ENCODE data around the gene HIRA. TPM values are rescaled to one million over a fixed set of nuclear protein-coding genes. Genes with fewer than 3 reads are reported as not detected.

Gene HIRA
- total RNA-seq, 3 donors from 2014 or later, result 13.5 to 22.9 (median 18.4) TPM

DNA sequence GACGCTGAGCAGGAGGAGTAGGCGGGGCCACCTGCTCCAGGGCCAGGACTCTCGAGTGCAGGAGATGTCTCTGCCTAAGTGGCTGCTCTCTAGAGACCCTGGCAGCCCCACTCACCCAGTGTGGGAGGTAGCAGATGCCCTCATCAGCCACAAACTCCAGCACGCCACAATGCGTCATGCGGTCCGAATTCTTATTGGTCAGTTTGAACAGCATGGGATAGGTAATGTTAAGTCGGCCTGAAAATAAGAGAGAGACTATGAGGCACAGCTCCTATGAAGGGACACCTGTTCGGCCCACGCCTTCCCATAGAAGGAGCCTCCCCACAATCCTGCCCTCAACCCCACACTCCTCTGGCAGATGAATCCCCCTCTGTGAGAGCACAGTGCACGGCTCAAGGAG is 40.0 kb upstream of the HIRA start:
- intact Hi-C loops (cut with DNase I; ENCODE audit: low total_unique reads), result no loop called here
- Histone ChIP-seq H3K36me3 (peaks cover 15% of the 10 kb centered on the region), H3K9me3 (no peaks in the 10 kb centered on the region), H3K4me3 (no peak overlapping the region), H3K4me1 (no peaks in the 10 kb centered on the region), H3K27me3 (no peaks in the 10 kb centered on the region), H3K27ac (no peak overlapping the region)
- DNase-seq (ENCODE audit: low spot score in 2 of 2), result no peak
- TF ChIP-seq, protein P1, sequence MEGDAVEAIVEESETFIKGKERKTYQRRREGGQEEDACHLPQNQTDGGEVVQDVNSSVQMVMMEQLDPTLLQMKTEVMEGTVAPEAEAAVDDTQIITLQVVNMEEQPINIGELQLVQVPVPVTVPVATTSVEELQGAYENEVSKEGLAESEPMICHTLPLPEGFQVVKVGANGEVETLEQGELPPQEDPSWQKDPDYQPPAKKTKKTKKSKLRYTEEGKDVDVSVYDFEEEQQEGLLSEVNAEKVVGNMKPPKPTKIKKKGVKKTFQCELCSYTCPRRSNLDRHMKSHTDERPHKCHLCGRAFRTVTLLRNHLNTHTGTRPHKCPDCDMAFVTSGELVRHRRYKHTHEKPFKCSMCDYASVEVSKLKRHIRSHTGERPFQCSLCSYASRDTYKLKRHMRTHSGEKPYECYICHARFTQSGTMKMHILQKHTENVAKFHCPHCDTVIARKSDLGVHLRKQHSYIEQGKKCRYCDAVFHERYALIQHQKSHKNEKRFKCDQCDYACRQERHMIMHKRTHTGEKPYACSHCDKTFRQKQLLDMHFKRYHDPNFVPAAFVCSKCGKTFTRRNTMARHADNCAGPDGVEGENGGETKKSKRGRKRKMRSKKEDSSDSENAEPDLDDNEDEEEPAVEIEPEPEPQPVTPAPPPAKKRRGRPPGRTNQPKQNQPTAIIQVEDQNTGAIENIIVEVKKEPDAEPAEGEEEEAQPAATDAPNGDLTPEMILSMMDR (IDR thresholded peaks at IDR 0.05), result no peak
- TF ChIP-seq POLR2AphosphoS5 (IDR thresholded peaks at IDR 0.05) (no peak), POLR2A (IDR thresholded peaks at IDR 0.05) (no peak)

DNA sequence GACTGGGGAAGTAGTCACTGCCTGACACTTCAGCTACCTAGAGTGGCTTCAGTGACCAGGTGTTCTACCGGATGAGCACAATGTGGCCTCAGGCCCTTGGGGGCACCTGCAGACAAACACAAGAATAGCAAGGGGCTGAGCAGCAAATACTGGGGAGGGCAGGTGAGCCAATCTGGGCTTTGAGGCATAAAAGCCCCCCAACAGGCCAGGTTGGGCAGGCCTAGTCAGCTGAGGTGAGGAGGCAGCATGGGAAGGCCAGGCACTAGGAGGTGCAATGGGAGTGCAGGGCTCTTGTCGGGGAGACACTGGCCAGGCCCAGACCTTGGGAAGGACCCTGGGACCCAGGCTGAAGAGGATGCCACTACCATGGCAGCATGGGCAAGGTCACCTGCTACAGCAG is 38.5 kb upstream of the HIRA start:
- H3K27me3 ChIP-seq, result no peaks in the 10 kb centered on the region
- H3K4me3 ChIP-seq, result no peak overlapping the region
- H3K36me3 ChIP-seq, result peaks cover 15% of the 10 kb centered on the region
- intact Hi-C loops (cut with DNase I; ENCODE audit: low total_unique reads), result no loop called here
- H3K9me3 ChIP-seq, result no peaks in the 10 kb centered on the region
- no peaks in the 10 kb centered on the region for H3K4me1 ChIP-seq
- no peak for TF ChIP-seq POLR2A (IDR thresholded peaks at IDR 0.05)
- TF ChIP-seq, protein P1 (IDR thresholded peaks at IDR 0.05), result no peak
- TF ChIP-seq POLR2AphosphoS5 (IDR thresholded peaks at IDR 0.05), result no peak
- DNase-seq (ENCODE audit: low spot score in 2 of 2), result no peak
- no peak overlapping the region for H3K27ac ChIP-seq

DNA sequence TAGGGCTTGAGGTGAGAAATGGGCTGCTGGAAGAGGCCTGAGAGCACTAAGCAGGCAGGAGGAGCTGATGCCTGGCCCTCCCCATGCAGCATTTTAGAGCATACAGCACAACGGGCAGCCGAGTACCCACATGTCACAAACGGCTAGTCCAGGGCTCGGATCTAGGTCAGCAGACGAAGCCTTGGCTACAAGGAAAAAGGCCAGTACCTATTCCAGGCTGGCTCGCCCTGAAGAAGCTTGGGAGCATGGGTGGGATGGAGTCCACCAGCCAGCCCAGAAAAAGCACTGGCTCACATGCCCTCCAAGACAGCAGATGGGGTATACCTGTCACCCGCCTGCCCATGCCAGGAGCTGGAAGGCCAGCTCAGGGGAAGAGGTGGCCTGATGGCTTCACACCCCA is 37.9 kb upstream of the HIRA start:
- Histone ChIP-seq H3K4me3 (no peak overlapping the region), H3K27ac (no peak overlapping the region), H3K27me3 (no peaks in the 10 kb centered on the region), H3K4me1 (no peaks in the 10 kb centered on the region), H3K9me3 (no peaks in the 10 kb centered on the region), H3K36me3 (peaks cover 15% of the 10 kb centered on the region)
- no peak for DNase-seq (ENCODE audit: low spot score in 2 of 2)
- intact Hi-C loops (cut with DNase I; ENCODE audit: low total_unique reads), result no loop called here
- no peak for TF ChIP-seq POLR2A (IDR thresholded peaks at IDR 0.05)
- TF ChIP-seq, protein P1 (IDR thresholded peaks at IDR 0.05), result no peak
- no peak for TF ChIP-seq POLR2AphosphoS5 (IDR thresholded peaks at IDR 0.05)

DNA sequence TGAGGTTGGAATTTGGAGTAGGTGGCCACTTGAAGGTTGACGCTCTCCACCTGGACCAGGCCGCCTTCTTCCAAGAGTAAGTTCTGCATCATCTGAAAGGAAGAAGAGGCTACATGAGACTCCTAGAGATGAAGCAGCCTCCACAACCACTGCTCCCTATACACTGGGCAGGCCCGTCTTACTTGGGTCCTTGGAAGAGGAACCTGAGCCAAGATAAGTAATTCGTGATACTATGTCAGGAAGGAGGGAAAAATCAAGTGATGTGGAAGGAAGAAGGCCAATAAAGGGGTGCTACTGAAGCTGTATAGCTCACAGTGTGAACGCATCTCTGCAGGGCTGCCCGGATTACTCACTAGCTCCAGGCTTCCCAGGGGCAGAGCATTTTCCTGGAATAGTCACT is 36.4 kb upstream of the HIRA start:
- Histone ChIP-seq H3K36me3 (peaks cover 15% of the 10 kb centered on the region), H3K4me1 (no peaks in the 10 kb centered on the region), H3K27ac (no peak overlapping the region), H3K9me3 (no peaks in the 10 kb centered on the region), H3K4me3 (no peak overlapping the region), H3K27me3 (no peaks in the 10 kb centered on the region)
- DNase-seq (ENCODE audit: low spot score in 2 of 2), result no peak
- intact Hi-C loops (cut with DNase I; ENCODE audit: low total_unique reads), result no loop called here
- no peak for TF ChIP-seq POLR2A (IDR thresholded peaks at IDR 0.05)
- TF ChIP-seq, protein P1 (IDR thresholded peaks at IDR 0.05), result no peak
- TF ChIP-seq POLR2AphosphoS5 (IDR thresholded peaks at IDR 0.05), result no peak

DNA sequence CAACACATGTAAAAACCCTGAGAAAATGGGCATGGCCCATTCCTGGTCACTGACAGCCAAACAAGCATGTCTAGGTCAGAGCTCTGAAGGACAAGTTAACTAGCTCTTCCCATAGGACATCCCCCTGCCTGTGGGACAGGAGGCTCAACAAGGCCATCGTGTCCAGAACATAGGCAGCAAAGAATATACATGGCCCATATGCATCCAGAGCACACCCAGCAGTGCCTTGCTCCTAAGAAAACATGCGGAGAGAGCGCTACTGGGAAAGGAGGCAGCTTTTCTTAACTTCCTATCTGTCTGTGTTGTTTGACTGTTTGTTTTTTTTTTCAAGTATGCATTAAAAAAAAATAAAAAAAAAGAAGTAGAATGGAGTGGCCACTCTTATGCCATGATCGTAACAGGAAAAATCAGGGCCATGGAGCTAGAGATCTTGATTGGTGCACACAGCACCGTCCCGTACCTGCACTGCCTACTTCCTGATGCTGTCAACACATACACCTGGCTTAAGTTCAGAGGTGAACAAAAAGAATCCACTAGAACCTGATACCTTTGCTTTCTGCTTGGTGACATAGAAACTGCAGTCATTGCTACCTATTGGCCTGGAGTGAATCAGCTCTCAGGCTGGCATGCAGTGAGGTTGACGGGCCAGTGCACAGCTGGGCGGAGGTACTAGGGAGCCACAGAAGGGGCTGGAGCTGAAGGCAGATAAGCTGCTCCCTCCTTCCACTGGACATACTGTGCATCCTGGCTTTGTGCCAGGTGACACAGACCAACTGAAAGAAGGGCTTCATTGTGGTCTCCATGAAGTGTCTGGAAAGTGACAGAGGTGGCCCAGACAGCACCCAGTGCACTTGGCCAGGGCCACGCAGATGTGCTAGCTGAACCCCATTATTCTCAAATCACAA is 35.6 kb upstream of the HIRA start:
- Histone ChIP-seq H3K4me1 (no peaks in the 10 kb centered on the region), H3K27ac (no peak overlapping the region), H3K9me3 (no peaks in the 10 kb centered on the region), H3K36me3 (peaks cover 15% of the 10 kb centered on the region), H3K4me3 (no peak overlapping the region), H3K27me3 (no peaks in the 10 kb centered on the region)
- intact Hi-C loops (cut with DNase I; ENCODE audit: low total_unique reads), result no loop called here
- TF ChIP-seq POLR2A (IDR thresholded peaks at IDR 0.05) (no peak), POLR2AphosphoS5 (IDR thresholded peaks at IDR 0.05) (no peak)
- TF ChIP-seq, protein P1 (IDR thresholded peaks at IDR 0.05), result no peak
- DNase-seq (ENCODE audit: low spot score in 2 of 2), result no peak
